ENCODE data around the gene REPIN1. TPM values are rescaled to one million over a fixed set of nuclear protein-coding genes. Genes with fewer than 3 reads are reported as not detected.

REPIN1 gene
- total RNA-seq, 4 donors from 2014 or later = 115 to 332 (median 159) TPM

DNA sequence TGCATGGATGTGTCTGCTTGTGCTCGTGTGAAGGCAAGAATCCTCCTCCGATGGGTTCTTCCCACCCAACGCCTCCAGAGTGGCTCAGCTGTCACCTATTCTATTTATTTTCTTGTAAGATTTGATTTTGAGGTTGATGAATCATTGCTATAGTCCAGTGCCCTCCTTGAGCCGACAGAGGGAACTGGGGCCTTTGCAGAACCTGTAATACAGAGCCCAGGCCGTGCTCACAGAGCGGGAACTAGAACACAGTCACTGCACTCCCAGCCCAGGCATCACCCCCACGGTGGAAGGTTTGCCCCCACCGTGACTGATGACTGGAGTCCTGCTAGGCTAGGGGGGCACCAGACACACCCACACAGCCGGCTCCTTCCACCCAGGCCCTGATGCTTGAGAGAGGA lies 29.2 kb upstream of the REPIN1 start:
- H3K4me3 ChIP-seq = no peak overlapping the region
- H3K9me3 ChIP-seq = no peaks in the 10 kb centered on the region
- TF ChIP-seq POLR2A (IDR thresholded peaks at IDR 0.05) = no peak
- TF ChIP-seq, protein P1, sequence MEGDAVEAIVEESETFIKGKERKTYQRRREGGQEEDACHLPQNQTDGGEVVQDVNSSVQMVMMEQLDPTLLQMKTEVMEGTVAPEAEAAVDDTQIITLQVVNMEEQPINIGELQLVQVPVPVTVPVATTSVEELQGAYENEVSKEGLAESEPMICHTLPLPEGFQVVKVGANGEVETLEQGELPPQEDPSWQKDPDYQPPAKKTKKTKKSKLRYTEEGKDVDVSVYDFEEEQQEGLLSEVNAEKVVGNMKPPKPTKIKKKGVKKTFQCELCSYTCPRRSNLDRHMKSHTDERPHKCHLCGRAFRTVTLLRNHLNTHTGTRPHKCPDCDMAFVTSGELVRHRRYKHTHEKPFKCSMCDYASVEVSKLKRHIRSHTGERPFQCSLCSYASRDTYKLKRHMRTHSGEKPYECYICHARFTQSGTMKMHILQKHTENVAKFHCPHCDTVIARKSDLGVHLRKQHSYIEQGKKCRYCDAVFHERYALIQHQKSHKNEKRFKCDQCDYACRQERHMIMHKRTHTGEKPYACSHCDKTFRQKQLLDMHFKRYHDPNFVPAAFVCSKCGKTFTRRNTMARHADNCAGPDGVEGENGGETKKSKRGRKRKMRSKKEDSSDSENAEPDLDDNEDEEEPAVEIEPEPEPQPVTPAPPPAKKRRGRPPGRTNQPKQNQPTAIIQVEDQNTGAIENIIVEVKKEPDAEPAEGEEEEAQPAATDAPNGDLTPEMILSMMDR (IDR thresholded peaks at IDR 0.05 in 4 of 5, conservative IDR thresholded peaks at IDR 0.05 in 1 of 5) = no peak
- DNase-seq = no peak
- H3K36me3 ChIP-seq = no peaks in the 10 kb centered on the region
- H3K27me3 ChIP-seq = peaks cover 13 to 47% (median 39%) of the 10 kb centered on the region in 3 donors
- no peak for ATAC-seq
- intact Hi-C loops (cut with DNase I; ENCODE audit: low total_unique reads) = no loop called here
- in situ Hi-C loops (cut with MboI; ENCODE audit: low sequenced_read_pairs in 4 of 4) = no loop called here
- H3K27ac ChIP-seq = no peak overlapping the region
- H3K4me1 ChIP-seq = peaks cover 5 to 11% of the 10 kb centered on the region in 2 donors

DNA sequence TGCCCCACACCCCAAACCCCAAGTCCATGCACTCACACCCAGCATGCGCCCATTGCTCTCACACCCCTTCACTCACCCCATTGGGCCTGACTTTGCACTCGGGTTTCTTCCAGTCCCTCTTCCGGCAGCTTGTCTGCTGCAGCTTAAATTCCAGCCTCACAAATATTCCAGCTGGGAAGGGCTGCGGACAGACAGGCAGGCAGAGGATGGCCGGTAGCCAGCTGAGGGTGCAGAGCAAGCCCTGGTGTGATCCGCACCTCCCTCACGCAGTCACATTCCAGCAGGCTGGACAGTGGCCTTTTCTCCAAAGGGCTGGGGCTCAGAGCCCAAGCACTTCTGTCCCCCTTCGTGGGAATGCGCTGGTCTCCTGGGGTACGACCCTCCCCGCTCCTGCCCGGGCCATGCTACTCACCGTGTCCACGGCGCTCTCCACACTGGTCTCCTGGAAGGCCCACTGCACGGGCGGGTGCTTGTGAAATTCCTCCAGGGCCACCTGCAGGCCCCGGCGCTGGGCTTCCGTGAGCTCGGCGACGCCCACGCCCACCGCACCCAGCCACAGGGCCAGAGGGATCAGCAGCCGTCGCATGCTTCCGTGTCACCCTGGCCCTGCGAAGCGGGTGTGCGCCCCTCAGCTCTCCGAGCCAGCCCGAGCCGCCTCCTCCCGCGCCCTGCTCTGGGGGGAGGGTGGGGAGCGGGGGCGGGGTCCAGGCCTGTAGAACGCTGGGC lies 28.4 kb upstream of the REPIN1 start:
- ATAC-seq = peak in 1 of 2 donors; percentile 18
- H3K36me3 ChIP-seq = no peaks in the 10 kb centered on the region
- in situ Hi-C loops (cut with MboI; ENCODE audit: low sequenced_read_pairs in 4 of 4) (loop anchor here in 1 of 4 donors (10.0 kb wide), 1 partner anchor 55 kb away; no protein-coding TSS in a partner anchor), intact Hi-C loops (cut with DNase I; ENCODE audit: low total_unique reads) (no loop called here)
- H3K27me3 ChIP-seq = peaks cover 13 to 54% (median 39%) of the 10 kb centered on the region in 3 donors
- peak overlapping the region; percentile 36 to 49 (median 42) for H3K4me3 ChIP-seq
- H3K27ac ChIP-seq = peak overlapping the region in 2 of 4 donors; percentile 2 to 31
- TF ChIP-seq, protein P1 (IDR thresholded peaks at IDR 0.05 in 4 of 5, conservative IDR thresholded peaks at IDR 0.05 in 1 of 5) = no peak
- TF ChIP-seq POLR2A (IDR thresholded peaks at IDR 0.05) = no peak
- peaks cover 5 to 11% of the 10 kb centered on the region in 2 donors for H3K4me1 ChIP-seq
- no peak for DNase-seq
- no peaks in the 10 kb centered on the region for H3K9me3 ChIP-seq

DNA sequence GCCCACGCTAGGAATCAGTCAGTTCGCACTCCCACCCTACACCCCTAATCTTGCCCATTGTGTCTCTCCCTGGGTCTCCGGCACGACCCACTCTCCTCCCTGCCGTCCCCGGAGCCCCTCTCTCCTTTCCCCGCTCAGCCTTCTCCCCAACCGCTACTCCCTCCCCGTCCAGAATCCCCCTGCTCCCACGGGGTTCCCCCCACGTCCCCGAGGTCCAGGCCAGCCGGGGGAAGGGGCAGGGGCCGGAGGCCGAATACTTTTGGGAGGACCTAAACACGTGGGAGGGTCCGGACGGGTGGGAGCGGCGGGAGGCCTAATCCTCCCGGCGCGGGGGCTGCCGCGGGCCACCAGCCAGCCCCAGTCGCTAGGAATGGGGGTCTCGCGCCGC lies 27.8 kb upstream of the REPIN1 start:
- intact Hi-C loops (cut with DNase I; ENCODE audit: low total_unique reads) (no loop called here), in situ Hi-C loops (cut with MboI; ENCODE audit: low sequenced_read_pairs in 4 of 4) (loop anchor here in 1 of 4 donors (10.0 kb wide), 1 partner anchor 54 kb away; no protein-coding TSS in a partner anchor)
- Histone ChIP-seq H3K27ac (peak overlapping the region; percentile 2 to 60 (median 24)), H3K36me3 (no peaks in the 10 kb centered on the region), H3K9me3 (no peaks in the 10 kb centered on the region), H3K4me3 (peak overlapping the region; percentile 36 to 49 (median 42)), H3K4me1 (peaks cover 5 to 11% of the 10 kb centered on the region in 2 donors), H3K27me3 (peaks cover 13 to 54% (median 39%) of the 10 kb centered on the region in 3 donors)
- ATAC-seq = no peak
- no peak for DNase-seq
- no peak for TF ChIP-seq POLR2A (IDR thresholded peaks at IDR 0.05)

DNA sequence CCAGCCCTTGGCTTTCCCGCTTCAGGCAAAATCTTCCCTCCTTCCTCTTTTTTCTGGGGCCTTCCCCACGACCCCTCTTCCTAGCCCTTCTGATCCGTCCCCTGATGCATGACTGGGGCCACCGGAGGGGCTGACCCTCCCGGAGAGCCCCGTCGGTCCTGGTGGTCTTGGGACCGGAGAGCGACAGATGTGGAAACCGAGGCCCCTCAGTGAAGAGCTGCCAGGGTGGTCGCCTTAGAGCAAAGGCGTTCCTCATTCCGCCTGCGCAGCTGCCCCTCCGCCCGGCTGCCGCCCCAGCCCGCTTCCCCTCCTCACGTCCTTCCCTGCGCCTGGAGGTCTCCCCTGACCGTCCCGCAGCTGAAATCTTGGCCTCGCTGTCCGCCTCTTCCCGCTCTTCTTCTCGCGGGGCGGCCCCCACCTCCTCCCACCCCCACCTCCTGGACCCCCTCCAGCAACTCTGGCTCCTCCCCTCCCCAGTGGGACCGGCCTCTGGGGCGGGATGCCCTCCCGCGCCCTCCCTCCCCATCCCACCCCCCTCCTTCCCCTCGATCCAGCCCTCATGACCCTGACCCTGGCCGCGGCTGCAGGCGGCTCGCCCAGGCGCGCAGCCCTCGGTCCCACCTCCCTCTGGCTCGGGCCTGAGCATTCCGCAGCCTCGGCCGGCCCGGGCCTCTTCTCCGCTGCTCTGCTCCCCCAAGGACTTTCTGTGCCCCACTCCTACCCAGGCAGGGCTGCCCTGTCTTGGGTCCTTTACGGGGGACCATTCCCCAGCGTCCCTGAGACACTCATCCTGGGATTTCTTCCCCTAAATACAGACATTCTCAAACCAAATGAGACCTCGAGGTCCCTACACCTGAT lies 27.1 kb upstream of the REPIN1 start, which contains the start of gene RARRES2:
Gene RARRES2, minus strand, starts transcription at position 367 of the 858 bp plus-strand sequence. CDS start 1,020 bp downstream, outside the sequence.
- H3K36me3 ChIP-seq = no peaks in the 10 kb centered on the region
- intact Hi-C loops (cut with DNase I; ENCODE audit: low total_unique reads) (no loop called here), in situ Hi-C loops (cut with MboI; ENCODE audit: low sequenced_read_pairs in 4 of 4) (loop anchor here in 1 of 4 donors (10.0 kb wide), 1 partner anchor 53 kb away; no protein-coding TSS in a partner anchor)
- peaks cover 13 to 54% (median 39%) of the 10 kb centered on the region in 3 donors for H3K27me3 ChIP-seq
- TF ChIP-seq, protein P1 (IDR thresholded peaks at IDR 0.05 in 4 of 5, conservative IDR thresholded peaks at IDR 0.05 in 1 of 5) = no peak
- no peak for TF ChIP-seq POLR2A (IDR thresholded peaks at IDR 0.05)
- no peak for ATAC-seq
- H3K9me3 ChIP-seq = no peaks in the 10 kb centered on the region
- H3K4me1 ChIP-seq = peaks cover 5 to 11% of the 10 kb centered on the region in 2 donors
- H3K27ac ChIP-seq = peak within 1 kb of the TSS; percentile 2 to 60 (median 24)
- H3K4me3 ChIP-seq = peak within 1 kb of the TSS; percentile 36 to 49 (median 42)
- DNase-seq = no peak

Measured in gastrocnemius medialis (tissue), 4 donors.